ENCODE data around the gene MAN1A2.

DNA sequence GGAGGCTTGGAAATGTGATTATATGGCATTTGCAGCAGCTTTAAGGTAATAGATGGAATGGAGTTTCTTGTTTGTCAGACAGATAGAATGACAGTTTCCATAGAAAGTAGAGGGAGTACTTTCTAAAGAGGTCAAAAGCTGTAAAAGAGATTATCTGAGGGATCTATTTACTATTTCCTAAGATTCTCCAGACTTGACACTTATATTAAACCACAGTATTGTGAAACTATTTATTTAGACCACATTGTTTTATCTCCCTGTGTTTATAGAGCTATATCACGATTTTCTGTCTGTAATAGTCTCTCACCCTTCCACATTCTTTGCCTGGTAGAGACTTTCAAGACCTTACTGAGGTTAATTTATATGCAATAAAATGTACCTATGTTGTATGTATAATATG, 66.7 kb downstream of the MAN1A2 start:
- TF ChIP-seq CREM (IDR thresholded peaks at IDR 0.05; ENCODE audit: low read depth) (no peak), MYC (IDR thresholded peaks at IDR 0.05; ENCODE audit: insufficient read depth, insufficient read length, insufficient replicate concordance, low read length, severe bottlenecking) (no peak), POLR2A (IDR thresholded peaks at IDR 0.05; ENCODE audit: low read depth, low read length) (no peak), NR2C2 (IDR thresholded peaks at IDR 0.05; ENCODE audit: borderline replicate concordance, control insufficient read depth, insufficient read length, low read depth) (no peak), NFIC (IDR thresholded peaks at IDR 0.05; ENCODE audit: low read depth, low read length) (no peak), ZNF207 (IDR thresholded peaks at IDR 0.05; ENCODE audit: borderline replicate concordance) (no peak), WRNIP1 (IDR thresholded peaks at IDR 0.05; ENCODE audit: borderline replicate concordance, low read depth, low read length) (no peak), RCOR1 (conservative IDR thresholded peaks at IDR 0.05; ENCODE audit: low read depth, low read length) (no peak), RFX5 (IDR thresholded peaks at IDR 0.05; ENCODE audit: low read depth, low read length) (no peak), CHD1 (IDR thresholded peaks at IDR 0.05; ENCODE audit: low read depth, low read length) (no peak), ESRRA (IDR thresholded peaks at IDR 0.05; ENCODE audit: low read length) (no peak)
- TF ChIP-seq, protein P1, sequence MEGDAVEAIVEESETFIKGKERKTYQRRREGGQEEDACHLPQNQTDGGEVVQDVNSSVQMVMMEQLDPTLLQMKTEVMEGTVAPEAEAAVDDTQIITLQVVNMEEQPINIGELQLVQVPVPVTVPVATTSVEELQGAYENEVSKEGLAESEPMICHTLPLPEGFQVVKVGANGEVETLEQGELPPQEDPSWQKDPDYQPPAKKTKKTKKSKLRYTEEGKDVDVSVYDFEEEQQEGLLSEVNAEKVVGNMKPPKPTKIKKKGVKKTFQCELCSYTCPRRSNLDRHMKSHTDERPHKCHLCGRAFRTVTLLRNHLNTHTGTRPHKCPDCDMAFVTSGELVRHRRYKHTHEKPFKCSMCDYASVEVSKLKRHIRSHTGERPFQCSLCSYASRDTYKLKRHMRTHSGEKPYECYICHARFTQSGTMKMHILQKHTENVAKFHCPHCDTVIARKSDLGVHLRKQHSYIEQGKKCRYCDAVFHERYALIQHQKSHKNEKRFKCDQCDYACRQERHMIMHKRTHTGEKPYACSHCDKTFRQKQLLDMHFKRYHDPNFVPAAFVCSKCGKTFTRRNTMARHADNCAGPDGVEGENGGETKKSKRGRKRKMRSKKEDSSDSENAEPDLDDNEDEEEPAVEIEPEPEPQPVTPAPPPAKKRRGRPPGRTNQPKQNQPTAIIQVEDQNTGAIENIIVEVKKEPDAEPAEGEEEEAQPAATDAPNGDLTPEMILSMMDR (IDR thresholded peaks at IDR 0.05 in 2 of 3, conservative IDR thresholded peaks at IDR 0.05 in 1 of 3; ENCODE audit: control insufficient read depth in 2 of 3, extremely low read depth in 1 of 3, insufficient read depth in 1 of 3, low read depth in 3 of 3, low read length in 3 of 3) = no peak
- TF ChIP-seq, protein P2, sequence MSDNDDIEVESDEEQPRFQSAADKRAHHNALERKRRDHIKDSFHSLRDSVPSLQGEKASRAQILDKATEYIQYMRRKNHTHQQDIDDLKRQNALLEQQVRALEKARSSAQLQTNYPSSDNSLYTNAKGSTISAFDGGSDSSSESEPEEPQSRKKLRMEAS (IDR thresholded peaks at IDR 0.05; ENCODE audit: low read depth, low read length) = no peak
- TF ChIP-seq, protein P3, sequence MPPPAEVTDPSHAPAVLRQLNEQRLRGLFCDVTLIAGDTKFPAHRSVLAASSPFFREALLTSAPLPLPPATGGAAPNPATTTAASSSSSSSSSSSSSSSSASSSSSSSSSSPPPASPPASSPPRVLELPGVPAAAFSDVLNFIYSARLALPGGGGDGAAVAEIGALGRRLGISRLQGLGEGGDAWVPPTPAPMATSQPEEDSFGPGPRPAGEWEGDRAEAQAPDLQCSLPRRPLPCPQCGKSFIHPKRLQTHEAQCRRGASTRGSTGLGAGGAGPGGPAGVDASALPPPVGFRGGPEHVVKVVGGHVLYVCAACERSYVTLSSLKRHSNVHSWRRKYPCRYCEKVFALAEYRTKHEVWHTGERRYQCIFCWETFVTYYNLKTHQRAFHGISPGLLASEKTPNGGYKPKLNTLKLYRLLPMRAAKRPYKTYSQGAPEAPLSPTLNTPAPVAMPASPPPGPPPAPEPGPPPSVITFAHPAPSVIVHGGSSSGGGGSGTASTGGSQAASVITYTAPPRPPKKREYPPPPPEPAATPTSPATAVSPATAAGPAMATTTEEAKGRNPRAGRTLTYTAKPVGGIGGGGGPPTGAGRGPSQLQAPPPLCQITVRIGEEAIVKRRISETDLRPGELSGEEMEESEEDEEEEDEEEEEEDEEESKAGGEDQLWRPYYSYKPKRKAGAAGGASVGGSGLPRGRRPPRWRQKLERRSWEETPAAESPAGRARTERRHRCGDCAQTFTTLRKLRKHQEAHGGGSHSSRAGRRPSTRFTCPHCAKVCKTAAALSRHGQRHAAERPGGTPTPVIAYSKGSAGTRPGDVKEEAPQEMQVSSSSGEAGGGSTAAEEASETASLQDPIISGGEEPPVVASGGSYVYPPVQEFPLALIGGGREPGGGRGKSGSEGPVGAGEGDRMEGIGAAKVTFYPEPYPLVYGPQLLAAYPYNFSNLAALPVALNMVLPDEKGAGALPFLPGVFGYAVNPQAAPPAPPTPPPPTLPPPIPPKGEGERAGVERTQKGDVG (CRISPR knock-in tag; IDR thresholded peaks at IDR 0.05) = no peak
